Occipital lobe (tissue), 2 donors: ENCODE data around the gene STK38. TPM values are rescaled to one million over a fixed set of nuclear protein-coding genes. Genes with fewer than 3 reads are reported as not detected.

Experiments
- DNase-seq: peaks from one replicate; lab custom pipeline; 2025; lab: John Stamatoyannopoulos, UW
- total RNA-seq: library from RNA; depleted of rRNA; stranded (reverse); fragments of >200 nt; gene quantifications from one replicate; pipeline ENCODE4 v1.2.3, GENCODE V29; 2014

The STK38 gene
- total RNA-seq, 1 donor from 2014 or later = 11.9 TPM

DNA sequence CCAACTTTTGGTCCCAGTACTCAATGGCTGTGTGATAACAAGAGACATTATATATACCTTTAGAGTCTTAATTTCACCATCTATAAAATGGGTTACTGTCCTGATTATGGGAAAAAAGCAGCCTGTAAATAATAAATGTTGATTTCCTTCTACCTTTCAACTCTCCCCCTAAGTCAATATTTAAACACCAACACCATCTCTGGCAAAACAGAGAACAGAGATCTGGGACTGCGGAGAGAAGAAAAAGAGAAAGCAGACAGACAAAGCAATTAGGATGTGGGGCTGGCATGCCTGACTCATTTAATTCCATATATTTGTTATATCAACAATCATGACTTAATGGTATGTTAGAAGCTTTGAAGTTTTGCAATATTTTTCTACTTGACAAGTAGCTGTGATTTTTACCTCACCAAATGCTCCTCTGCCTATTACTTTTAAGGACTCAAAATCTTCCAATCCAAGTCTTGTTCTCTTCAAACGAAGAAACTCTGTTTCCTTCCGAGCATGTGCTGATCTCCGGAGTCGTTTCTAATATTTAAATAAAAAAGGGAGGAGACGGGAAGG is 23.3 kb downstream of the STK38 start:
- DNase-seq = no peak

DNA sequence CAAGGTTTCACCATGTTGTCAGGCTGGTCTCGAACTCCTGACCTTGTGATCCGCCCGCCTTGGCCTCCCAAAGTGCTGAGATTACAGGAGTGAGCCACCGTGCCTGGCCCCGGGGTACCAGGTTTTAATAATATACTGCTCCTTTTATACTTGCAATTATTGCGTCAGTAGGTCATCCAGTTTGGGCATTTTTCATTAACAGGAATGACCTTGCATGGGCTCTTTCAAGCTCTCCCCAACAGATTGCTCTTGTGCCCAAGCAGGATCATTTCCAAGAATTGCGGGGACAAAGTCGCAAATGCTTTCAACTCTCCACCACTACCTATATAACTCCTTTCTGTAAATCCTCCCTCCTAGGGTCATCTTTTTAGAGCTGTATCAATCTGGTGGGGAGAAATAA is 23.8 kb downstream of the STK38 start:
- DNase-seq = no peak

DNA sequence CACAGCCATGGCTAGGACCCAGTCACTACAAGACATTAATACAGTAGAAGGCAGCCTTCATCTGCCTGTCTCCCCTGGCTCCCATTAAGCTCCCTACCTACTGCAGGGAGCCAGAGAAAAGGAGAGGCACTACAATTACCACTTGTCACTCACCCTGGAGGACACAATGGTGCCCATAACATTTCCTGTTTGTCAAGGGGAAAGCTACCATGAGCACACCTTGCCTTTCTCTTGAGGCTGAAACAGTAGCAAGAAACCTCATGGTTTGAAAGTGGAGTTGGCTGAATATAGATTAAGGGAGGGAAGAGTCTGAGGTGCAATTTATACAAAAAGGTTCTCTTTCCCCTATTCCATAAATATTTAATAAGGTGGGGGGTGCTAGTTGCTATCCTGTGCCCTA is 27.9 kb downstream of the STK38 start:
- no peak for DNase-seq

DNA sequence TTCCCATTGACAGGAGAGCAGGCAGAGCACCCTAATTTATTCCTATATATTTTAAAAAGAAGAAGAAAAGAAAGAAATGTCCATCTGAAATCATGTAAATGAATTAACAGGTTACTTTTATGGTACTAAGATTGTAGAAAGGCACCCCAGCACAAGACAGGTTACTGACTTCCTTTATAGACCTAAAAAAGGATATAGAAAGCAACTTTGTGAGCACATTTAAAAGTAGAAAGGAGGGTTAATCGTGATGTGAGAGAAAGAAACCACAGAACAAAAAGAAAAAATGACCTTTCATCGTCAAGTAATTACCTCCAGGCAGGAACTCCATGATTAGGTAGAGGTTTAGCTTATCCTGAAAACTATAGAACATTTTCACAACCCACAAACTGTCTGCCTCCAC is 29.9 kb downstream of the STK38 start:
- no peak for DNase-seq

DNA sequence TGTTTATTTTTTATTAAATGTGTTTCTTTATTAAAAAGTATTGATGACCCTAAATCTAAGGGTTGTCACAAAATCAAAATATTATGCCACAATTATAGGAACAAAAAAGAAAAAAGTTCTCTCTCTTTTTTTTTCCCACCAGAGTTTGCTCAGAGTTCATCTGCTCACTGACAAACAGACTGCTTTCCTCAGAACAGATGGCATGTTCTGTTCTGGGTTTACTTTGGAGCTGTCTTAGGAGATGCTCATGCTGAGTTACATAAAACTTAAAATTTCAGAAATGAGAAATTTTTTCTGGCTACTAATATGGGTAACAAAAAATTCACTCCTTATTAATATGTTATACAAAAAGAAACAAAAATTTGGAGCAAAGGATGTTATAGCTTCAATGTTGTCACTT is 30.3 kb downstream of the STK38 start:
- no peak for DNase-seq

DNA sequence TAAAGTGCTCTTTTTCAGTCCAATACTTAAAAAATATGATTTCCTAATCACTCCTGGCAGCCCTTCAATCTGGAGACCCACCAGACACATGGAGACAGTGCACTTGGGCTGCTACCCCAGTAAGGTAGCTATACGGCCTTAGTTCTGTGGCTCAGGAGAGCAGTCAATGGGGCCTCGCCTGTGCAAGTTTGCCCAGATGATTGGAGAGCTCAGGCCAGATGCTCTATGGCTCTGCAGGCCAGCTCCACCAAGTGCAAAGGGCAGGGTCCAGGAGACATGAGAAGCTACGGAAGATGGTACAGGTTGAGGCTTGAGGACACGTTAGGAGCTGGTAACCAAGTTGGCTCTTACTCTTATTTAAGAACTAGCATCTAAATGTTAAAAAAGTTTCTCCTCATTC is 30.7 kb downstream of the STK38 start:
- DNase-seq = no peak

DNA sequence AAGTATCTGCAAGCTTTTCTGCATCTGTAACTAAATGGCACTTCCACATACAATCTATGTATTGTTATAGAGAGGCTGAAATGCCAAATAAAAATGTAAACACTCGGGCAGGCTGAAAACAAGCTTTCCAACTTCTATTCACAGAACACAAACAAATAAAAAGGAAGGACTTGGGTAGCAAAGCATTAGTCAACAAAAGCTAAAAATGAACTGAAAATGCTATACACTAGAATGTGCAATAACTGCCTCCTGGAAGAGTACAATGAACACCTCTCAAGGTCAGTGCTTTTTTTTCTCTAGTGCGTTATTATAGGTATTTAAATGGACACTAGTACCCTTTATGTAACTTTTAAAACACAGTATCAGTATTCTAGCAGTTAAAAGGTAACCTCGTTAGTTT is 31.4 kb downstream of the STK38 start:
- DNase-seq = no peak

DNA sequence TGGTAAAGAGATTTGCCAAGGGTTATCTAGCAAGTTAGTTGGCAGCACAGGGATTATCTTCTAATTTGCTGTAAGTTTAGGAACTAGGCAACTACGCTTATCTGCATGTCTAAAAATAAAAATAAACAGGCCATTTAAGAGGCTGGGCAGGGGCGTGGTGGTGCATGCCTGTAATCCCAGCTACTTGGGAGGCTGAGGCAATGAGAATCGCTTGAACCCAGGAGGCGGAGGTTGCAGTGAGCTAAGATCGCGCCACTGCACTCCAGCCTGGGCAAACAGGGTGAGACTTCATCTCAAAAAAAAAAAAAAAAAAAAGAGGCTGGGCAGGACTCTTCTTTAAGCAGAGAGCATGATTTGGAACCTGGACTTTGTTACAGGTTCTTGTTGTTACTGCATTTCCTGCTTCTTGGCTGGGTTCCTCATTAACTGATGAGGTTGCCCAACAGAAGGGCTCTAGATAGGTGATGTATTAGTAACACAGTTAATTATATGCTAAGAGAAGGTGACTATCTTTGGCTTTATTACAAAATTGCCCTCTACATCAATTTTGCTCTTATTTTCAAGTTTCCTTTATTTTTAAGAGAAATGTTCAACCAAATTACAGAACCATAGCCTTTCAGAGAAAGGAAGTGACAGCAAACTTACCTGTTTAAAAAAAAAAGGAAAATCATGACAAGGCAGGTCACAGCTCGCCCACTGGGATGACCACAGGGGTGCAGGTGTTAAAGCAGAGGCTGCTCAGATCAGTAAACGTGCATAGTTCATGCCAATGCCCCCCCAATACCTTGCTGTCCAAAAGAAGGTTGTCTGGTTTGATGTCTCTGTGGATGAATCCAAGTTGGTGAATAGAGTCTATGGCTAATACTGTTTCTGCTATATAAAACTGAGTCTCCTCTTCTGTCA is 32.5 kb downstream of the STK38 start:
- no peak for DNase-seq

DNA sequence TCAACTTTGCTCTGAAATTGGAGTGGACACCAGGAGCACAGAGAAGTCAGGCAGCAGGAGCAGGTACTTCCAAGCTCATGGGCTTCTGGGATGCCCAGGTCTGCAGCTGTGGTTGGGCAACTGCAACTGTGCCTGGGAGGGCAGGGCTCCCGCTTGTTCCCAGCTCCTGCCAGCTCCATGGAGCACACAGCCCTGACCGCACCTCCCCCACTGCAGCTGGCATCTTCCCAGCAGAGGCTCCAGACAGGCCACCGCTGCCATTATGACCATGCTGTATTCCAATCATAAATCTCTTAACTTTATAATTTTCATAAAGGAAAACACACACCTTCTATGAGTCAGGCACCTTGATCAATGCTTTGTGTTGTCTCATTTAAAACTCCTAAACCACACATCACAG is 36.9 kb downstream of the STK38 start:
- no peak for DNase-seq

DNA sequence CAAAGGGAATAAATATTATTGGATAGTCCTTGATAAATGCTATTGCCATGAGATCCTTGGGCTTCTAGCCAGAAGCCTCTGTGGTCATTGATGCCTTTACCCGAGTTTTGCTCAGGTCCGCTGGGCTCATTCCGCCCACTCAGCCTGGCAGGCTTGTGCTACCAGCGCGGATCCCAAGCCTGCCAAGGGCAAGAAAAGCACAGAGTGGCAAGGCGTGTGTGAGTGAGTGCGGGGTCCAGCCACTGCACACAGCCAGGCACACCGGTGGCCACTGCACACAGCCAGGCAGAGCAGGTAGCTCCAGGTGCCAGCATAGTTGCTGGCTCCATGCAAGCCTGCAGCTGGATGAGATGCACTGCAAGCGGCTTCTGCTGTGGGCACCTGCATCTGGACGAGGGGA is 38.7 kb downstream of the STK38 start:
- DNase-seq = no peak

DNA sequence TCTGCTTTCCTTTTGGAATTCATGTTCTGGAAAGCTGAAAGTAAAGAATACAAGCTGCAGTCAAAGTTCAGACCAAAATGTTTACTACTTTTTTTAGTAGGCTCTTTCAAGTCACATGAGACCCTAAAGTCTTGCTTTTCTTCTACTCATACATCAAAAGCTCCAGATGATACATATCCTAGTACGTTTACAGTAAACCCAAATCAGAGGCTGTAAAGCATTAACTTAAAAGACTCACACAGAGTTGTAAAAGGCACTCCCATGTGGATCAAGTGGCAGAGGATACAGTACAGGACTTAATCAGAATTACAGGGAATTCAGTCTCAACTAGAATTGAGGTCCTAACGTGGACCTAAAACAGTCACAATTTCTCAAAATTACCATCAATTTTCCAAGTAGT is 40.7 kb downstream of the STK38 start:
- no peak for DNase-seq

DNA sequence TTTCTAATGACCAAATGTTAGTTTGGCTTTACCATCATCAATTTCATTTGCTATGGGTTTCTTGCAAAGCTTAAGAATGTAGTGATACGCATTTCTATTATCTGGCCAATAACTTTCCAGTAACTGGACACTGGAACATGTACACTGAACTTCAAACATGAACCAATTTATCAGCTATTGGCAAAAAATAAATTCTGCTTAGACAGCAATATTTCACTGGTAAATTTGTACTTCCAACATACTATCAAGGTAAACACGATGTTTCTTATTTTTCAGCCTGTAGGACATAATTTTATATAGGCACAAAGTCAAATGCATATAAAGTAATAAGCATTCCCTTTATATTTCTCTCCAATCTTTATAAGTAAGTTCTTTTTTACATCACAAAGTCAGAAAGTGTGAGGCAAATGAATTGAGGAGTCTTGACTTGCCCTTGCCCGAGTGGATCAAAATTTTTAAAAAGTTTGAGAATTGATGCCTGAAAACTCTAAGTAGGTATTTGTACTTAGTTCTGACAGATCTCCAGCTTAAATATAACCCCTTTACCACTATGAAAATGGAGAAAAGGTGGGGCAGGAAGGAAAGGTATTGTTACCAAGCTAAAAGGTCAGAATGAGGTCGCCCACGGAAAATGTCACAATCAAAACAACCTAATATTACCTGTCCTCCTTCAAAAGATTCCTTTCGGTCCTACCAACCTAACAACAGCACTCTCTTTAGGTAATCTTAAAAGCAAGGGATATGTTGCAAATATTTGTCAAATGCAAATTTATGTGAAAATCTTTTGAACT is 41.3 kb downstream of the STK38 start:
- DNase-seq = no peak

DNA sequence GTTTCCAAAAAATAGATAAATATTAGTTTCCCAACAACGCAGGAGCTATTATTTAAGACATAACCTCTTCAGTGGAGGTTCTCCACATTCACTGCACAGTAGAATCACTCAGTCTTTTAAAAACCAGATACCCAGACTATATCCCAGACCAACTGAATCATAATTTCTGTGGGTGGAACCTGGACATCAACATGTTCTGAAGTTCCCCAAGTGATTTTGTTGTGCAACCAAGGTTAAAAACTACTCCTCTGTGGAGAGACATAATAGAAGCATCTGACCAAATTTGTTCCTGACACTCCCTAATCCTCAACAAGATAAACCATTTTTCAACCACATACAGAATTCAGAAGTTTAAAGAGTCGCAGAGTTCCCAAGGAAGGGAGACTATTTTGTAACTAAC is 42.3 kb downstream of the STK38 start:
- DNase-seq = no peak

DNA sequence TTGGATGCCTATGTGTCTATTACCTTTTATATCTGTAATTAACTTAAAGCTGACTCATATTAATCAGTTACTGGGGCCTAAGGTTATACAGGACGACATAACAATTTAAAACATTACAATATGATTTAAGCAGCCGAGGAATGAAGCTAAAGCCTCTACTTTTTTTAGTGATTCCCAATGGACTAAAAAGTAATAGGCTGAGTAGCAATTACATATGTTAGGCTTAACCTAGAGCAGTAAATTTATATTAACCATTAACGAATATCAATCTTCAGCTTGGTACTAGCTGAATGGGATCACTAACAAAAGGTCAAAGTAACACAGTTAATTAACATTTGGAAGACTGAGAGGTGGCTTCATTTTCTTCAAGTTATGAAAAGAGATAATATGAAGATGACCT is 43.1 kb downstream of the STK38 start:
- no peak for DNase-seq

DNA sequence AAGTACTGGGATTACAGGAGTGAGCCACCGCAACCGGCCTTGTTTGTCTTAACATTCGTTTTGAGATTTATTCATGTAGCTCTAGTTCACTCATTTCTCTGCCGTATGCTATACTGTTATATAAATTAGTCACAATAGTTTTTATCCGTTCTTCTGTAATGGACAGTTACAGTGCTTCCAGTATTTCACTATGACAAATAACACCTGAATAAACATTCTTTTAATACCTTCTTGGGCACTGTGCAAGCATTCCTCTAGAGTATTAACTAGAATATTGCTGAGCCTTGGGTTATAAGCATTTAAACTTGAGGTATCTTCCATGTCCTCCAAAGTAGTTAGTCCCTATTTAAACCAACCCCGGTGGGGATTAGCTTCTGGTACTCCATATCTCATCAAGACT is 45.6 kb downstream of the STK38 start:
- no peak for DNase-seq

DNA sequence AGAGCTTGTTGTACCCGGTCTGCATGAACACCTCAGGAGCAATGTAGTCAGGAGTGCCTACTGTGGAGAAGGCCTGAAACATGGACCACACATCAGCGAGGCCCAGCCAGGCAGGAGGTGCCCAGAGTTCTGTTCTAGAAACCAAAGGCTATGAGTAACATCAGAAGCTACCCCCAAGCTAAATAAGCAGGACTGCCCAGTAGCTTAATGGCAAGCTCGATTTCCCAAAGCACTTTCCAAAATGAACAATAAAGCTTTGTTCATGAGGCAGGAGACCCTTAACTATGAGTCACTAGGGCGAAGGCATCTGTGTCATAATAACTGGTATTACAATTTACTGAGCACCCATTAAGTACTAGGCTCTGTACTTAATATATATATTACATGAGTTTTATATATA is 47.4 kb downstream of the STK38 start:
- no peak for DNase-seq

DNA sequence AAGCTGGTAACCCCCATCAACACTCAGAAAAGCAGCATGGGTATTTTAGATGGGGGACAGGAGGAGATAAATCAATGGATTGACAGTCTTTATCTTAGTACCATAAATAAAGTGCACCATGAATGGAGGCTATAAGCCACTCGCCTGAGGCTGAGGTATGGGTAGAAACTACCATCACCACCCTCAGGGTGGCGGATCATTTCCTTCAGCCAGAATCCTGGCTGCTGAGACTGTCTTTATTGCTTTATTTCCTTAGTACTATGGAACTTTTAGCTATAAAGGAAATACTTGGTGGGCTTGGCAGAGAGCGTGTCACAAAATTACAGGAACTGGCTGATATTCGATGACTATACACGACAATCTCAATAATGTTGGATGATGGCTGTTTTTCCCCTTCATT is 52.2 kb downstream of the STK38 start:
- no peak for DNase-seq

DNA sequence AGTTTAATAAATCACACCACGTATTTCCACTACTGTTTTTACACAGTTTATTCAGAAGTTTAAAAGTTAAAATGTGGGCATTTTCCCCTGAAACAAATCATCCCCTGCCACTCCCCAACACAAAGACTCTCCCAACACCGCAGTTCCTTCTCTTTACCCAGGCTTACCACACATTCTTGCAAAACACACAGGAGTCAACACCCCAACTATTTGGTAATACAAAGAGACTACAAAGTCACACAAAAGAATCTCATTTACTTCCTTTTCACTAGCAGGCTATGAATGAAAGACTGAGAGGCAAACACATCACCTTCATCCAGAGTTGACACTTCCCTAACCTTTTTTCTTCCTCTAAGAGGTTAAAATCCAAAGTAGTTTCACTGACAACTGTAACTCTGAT is 53.4 kb downstream of the STK38 start:
- DNase-seq = no peak

DNA sequence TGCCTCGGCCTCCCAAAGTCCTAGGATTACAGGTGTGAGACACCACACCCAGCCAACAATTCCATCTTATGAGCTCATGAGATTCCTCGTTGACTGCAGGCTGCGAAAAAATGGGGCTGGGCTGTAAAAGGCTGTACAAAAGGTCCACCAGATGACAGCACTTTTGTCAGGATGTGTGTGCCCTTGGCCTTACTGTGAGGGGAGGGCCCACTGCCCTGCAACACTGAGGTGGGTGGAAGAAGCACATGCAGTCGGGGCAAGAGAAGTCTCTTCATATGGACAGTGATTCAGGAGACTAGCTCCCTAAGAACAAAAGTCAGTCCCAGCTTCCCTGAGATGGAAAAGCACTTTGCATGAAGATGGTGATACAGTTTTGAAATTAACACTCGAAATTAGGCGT is 54.0 kb downstream of the STK38 start:
- no peak for DNase-seq

DNA sequence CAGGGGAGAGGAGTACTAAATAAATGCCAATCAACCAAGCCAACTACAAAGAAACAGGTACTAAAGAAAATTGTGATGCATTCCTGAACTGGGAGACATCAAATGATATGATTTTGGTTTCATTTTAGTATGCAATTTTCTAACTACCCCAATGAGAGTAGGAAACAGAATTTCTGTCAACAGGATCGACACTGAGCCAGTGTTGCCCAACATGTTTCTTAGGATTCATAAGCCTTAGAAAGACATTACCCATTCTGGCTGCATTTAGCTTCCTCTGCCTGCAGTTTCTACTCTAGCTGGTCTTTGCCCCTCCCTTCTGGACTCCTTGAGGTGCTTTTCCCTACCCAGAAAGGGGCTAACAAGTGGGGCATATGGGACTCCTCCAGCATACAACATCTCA is 54.7 kb downstream of the STK38 start:
- DNase-seq = no peak

DNA sequence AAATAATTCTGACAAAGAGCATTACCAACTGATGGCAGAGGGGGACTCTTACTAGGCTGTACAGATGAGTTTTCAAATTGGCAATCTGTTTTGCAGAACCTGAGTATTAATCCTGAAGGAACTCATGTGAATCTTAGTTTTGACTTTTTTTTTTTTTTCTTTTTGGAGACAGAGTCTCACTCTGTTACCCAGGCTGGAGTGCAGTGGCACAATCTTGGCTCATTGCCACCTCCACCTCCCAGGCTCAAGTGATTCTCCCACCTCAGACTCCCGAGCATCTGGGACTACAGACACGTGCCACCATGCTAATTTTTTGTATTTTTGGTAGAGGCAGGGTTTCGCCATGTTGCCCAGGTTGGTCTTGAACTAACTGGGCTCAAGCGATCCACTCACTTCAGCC is 55.2 kb downstream of the STK38 start:
- no peak for DNase-seq

DNA sequence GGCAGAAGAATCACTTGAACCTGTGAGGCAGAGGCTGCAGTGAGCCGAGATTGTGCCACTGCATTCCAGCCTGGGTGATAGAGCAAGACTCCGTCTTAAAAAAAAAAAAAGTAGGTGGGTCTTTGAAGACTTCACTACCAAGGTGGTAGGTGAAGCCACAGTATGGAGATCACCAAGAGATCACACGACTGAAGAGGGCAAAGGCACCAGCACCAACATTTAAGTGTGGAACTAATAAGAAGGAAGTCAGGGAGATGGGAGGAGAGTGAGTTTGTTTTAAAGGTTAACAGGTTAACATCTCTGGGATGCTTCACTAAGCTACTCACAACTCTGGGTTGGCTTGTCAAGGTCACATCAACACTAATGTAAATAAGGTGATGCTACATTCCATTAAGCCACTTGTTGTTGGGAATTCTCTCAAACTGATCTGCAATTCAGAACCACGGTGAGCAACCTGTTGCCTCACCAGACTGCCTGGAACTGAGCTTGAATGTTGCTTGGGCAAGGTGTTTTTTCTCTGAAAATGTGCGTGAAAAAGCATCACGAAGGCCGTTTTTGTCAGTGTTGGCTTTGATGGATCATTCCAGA is 55.8 kb downstream of the STK38 start:
- DNase-seq = no peak
